ENCODE measurements around the gene CNPY1.

GRCh38 chr7:155594961-155595366 lies 48.6 kb upstream of the CNPY1 start:
- TF ChIP-seq MYC (IDR thresholded peaks at IDR 0.05; ENCODE audit: borderline replicate concordance, low read length), result no peak
- TF ChIP-seq CTCF (IDR thresholded peaks at IDR 0.05), result no peak
- no peak for TF ChIP-seq JUN (IDR thresholded peaks at IDR 0.05)
- TF ChIP-seq NR3C1 (IDR thresholded peaks at IDR 0.05), result no peak
- no peak for TF ChIP-seq CHD4 (IDR thresholded peaks at IDR 0.05; ENCODE audit: borderline replicate concordance)
- no peak for TF ChIP-seq CEBPB (IDR thresholded peaks at IDR 0.05)
- TF ChIP-seq CBX2 (IDR thresholded peaks at IDR 0.05; ENCODE audit: borderline replicate concordance, low read depth), result no peak
- TF ChIP-seq POLR2A (IDR thresholded peaks at IDR 0.05; ENCODE audit: low read length), result no peak
- TF ChIP-seq HDAC2 (IDR thresholded peaks at IDR 0.05), result no peak
- TF ChIP-seq RARB (CRISPR knock-in tag; IDR thresholded peaks at IDR 0.05), result no peak
